ENCODE data around the gene NT5DC4. TPM values are rescaled to one million over a fixed set of nuclear protein-coding genes. Genes with fewer than 3 reads are reported as not detected.
A peak's percentile ranks its signal among the peaks of the same experiment; 100 is the strongest.

Gene NT5DC4
- total RNA-seq, 4 donors from 2014 or later = 0.27 TPM; not detected in 3

- H3K36me3 ChIP-seq = no peaks in the 10 kb centered on the region
- H3K4me1 ChIP-seq = no peaks in the 10 kb centered on the region
- no peak for ATAC-seq
- H3K9me3 ChIP-seq = no peaks in the 10 kb centered on the region
- H3K27me3 ChIP-seq = no peaks in the 10 kb centered on the region
- H3K4me3 ChIP-seq = no peak overlapping the region
- TF ChIP-seq CTCF (IDR thresholded peaks at IDR 0.05) = no peak
- TF ChIP-seq POLR2A (IDR thresholded peaks at IDR 0.05) = no peak
- H3K27ac ChIP-seq = no peak overlapping the region
- WGBS, 2 donors (ENCODE audit: low coverage in 1 of 2) = 20 to 50% methylated on average over 1 to 2 of the region's 4 CpGs
These were observed 28.9 kb upstream of the NT5DC4 start for GRCh38 chr2:112691881-112692281.

GRCh38 chr2:112692495-112692911 lies 28.3 kb upstream of the NT5DC4 start:
- Histone ChIP-seq H3K4me3 (no peak overlapping the region), H3K9me3 (no peaks in the 10 kb centered on the region), H3K4me1 (no peaks in the 10 kb centered on the region), H3K36me3 (no peaks in the 10 kb centered on the region), H3K27me3 (no peaks in the 10 kb centered on the region), H3K27ac (no peak overlapping the region)
- no peak for TF ChIP-seq EP300 (IDR thresholded peaks at IDR 0.05)
- TF ChIP-seq POLR2A (IDR thresholded peaks at IDR 0.05) = no peak
- TF ChIP-seq POLR2AphosphoS5 (IDR thresholded peaks at IDR 0.05) = no peak
- no peak for TF ChIP-seq CTCF (IDR thresholded peaks at IDR 0.05)
- 20% methylated on average over 3 of the region's 5 CpGs; no CpG with 5 or more reads in 1 of the 2 donors for WGBS, 2 donors (ENCODE audit: low coverage in 1 of 2)
- peak; percentile 60 for ATAC-seq

- H3K27ac ChIP-seq = no peak overlapping the region
- no peaks in the 10 kb centered on the region for H3K27me3 ChIP-seq
- H3K4me1 ChIP-seq = no peaks in the 10 kb centered on the region
- WGBS, 2 donors (ENCODE audit: low coverage in 1 of 2) = 100% methylated on average over 1 of the region's 1 CpG; no CpG with 5 or more reads in 1 of the 2 donors
- H3K36me3 ChIP-seq = no peaks in the 10 kb centered on the region
- no peak overlapping the region for H3K4me3 ChIP-seq
- no peak for ATAC-seq
- TF ChIP-seq CTCF (IDR thresholded peaks at IDR 0.05) = no peak
- no peak for TF ChIP-seq POLR2AphosphoS5 (IDR thresholded peaks at IDR 0.05)
- no peak for TF ChIP-seq EP300 (IDR thresholded peaks at IDR 0.05)
- TF ChIP-seq POLR2A (IDR thresholded peaks at IDR 0.05) = no peak
- H3K9me3 ChIP-seq = no peaks in the 10 kb centered on the region
These were observed 27.9 kb upstream of the NT5DC4 start for GRCh38 chr2:112692918-112693317.

- H3K4me1 ChIP-seq = no peaks in the 10 kb centered on the region
- WGBS, 2 donors (ENCODE audit: low coverage in 1 of 2) = 73 to 80% methylated on average over 2 to 7 of the region's 9 CpGs
- H3K36me3 ChIP-seq = no peaks in the 10 kb centered on the region
- no peaks in the 10 kb centered on the region for H3K9me3 ChIP-seq
- TF ChIP-seq POLR2A (IDR thresholded peaks at IDR 0.05) (no peak), CTCF (IDR thresholded peaks at IDR 0.05) (no peak), EP300 (IDR thresholded peaks at IDR 0.05) (no peak), POLR2AphosphoS5 (IDR thresholded peaks at IDR 0.05) (no peak)
- H3K27ac ChIP-seq = no peak overlapping the region
- no peak overlapping the region for H3K4me3 ChIP-seq
- no peaks in the 10 kb centered on the region for H3K27me3 ChIP-seq
- ATAC-seq = no peak
These were observed 27.2 kb upstream of the NT5DC4 start for GRCh38 chr2:112693596-112693995.

- Histone ChIP-seq H3K4me1 (no peaks in the 10 kb centered on the region), H3K27me3 (no peaks in the 10 kb centered on the region), H3K4me3 (no peak overlapping the region), H3K27ac (no peak overlapping the region), H3K36me3 (no peaks in the 10 kb centered on the region), H3K9me3 (no peaks in the 10 kb centered on the region)
- WGBS, 2 donors (ENCODE audit: low coverage in 1 of 2) = 96 to 100% methylated on average over 3 to 9 of the region's 12 CpGs
- no peak for TF ChIP-seq CTCF (IDR thresholded peaks at IDR 0.05)
- no peak for TF ChIP-seq POLR2AphosphoS5 (IDR thresholded peaks at IDR 0.05)
- no peak for TF ChIP-seq POLR2A (IDR thresholded peaks at IDR 0.05)
- TF ChIP-seq EP300 (IDR thresholded peaks at IDR 0.05) = no peak
- no peak for ATAC-seq
These were observed 26.6 kb upstream of the NT5DC4 start for GRCh38 chr2:112694182-112694581.

Data from gastroesophageal sphincter (tissue), 4 donors.